IMR-90 (cell line): ENCODE measurements around the gene POU2F1. TPM values are rescaled to one million over a fixed set of nuclear protein-coding genes. Genes with fewer than 3 reads are reported as not detected.

ENCODE experiments used
- ATAC-seq: fragments of 200-7000 bp; cut with Tn5 transposase; 2 replicates; pipeline ENCODE4 v1.9.1; 2020; ENCODE audit warnings: low read depth, mild to moderate bottlenecking, moderate library complexity
- BruUV-seq: library from RNA; stranded (reverse); fragments of 400-500 nt; replicated peaks from 2 replicates; lab custom pipeline; 2021; lab: Mats Ljungman, UMichigan
- CTCF ChIA-PET: fragments of 300-600 bp; formaldehyde crosslinking; extraction: SDS; loops from one replicate; lab custom pipeline; 2021; ENCODE audit warnings: antibody characterized with exemption; lab: Yijun Ruan, JAX
- POLR2A ChIA-PET: fragments of 300-600 bp; sonication (Branson Sonifier 250); formaldehyde crosslinking; loops from one replicate; lab custom pipeline; 2022; ENCODE audit warnings: antibody characterized with exemption; ENCODE audit not compliant: unreplicated experiment; lab: Charles Lee
- DNase-seq: peaks from one replicate; pipeline ENCODE4 v3.0.0; 2013
- H2AFZ ChIP-seq: replicated peaks from 2 replicates; pipeline ENCODE3; 2013; ENCODE audit warnings: low read length, mild to moderate bottlenecking; ENCODE audit not compliant: poor library complexity
- H2AK5ac ChIP-seq: 2 replicates; pipeline ENCODE4 v1.6.1; 2013; ENCODE audit warnings: low read depth, low read length, inconsistent platforms
- H2AK9ac ChIP-seq: replicated peaks from 2 replicates; pipeline ENCODE3; 2013; ENCODE audit warnings: mild to moderate bottlenecking, low read depth, low read length, moderate library complexity; ENCODE audit not compliant: poor library complexity
- H2BK120ac ChIP-seq: 2 replicates; pipeline ENCODE4 v1.6.1; 2013; ENCODE audit warnings: low read depth, low read length, inconsistent platforms
- H2BK15ac ChIP-seq: 3 replicates; pipeline ENCODE4 v1.6.1; 2013; ENCODE audit warnings: low read depth, low read length, inconsistent platforms
- H2BK20ac ChIP-seq: 2 replicates; pipeline ENCODE4 v1.6.1; 2013; ENCODE audit warnings: low read depth, mild to moderate bottlenecking, inconsistent platforms, low read length, moderate library complexity
- H2BK5ac ChIP-seq: 2 replicates; pipeline ENCODE4 v1.6.1; 2013; ENCODE audit warnings: mild to moderate bottlenecking, low read depth, low read length, inconsistent platforms; ENCODE audit not compliant: poor library complexity, severe bottlenecking
- H3K14ac ChIP-seq: replicated peaks from 2 replicates; pipeline ENCODE4 v1.6.1; 2013; ENCODE audit warnings: low read depth, low read length, inconsistent platforms
- H3K18ac ChIP-seq: 2 replicates; pipeline ENCODE4 v1.6.1; 2013; ENCODE audit warnings: low read depth, low read length, control low read depth
- H3K23ac ChIP-seq: 2 replicates; pipeline ENCODE4 v1.6.1; 2013; ENCODE audit warnings: low read depth, low read length, inconsistent platforms
- H3K27ac ChIP-seq: 2 replicates; pipeline ENCODE4 v1.5.1; 2013; ENCODE audit warnings: mild to moderate bottlenecking, control low read depth, low read length; ENCODE audit not compliant: insufficient read depth
- H3K27me3 ChIP-seq: 2 replicates; pipeline ENCODE4 v1.6.1; 2013; ENCODE audit warnings: low read length; ENCODE audit not compliant: control insufficient read depth, insufficient read depth
- H3K36me3 ChIP-seq: 2 replicates; pipeline ENCODE4 v1.6.1; 2013; ENCODE audit warnings: low read length, mixed read lengths; ENCODE audit not compliant: control insufficient read depth, insufficient read depth
- H3K4ac ChIP-seq: 2 replicates; pipeline ENCODE4 v1.6.1; 2013; ENCODE audit warnings: low read depth, low read length, inconsistent platforms
- H3K4me1 ChIP-seq: 2 replicates; pipeline ENCODE4 v1.6.1; 2013; ENCODE audit warnings: low read length, mixed read lengths; ENCODE audit not compliant: control insufficient read depth, insufficient read depth
- H3K4me2 ChIP-seq: 2 replicates; pipeline ENCODE4 v1.6.1; 2013; ENCODE audit warnings: low read depth, mild to moderate bottlenecking, control low read depth, low read length, moderate library complexity
- H3K4me3 ChIP-seq: 2 replicates; pipeline ENCODE4 v1.5.1; 2013; ENCODE audit warnings: low read depth, mild to moderate bottlenecking, control low read depth, low read length, moderate library complexity; ENCODE audit not compliant: insufficient read depth
- H3K56ac ChIP-seq: 2 replicates; pipeline ENCODE4 v1.6.1; 2013; ENCODE audit warnings: low read length, inconsistent platforms; ENCODE audit not compliant: insufficient read depth; ENCODE audit errors: extremely low read depth
- H3K79me1 ChIP-seq, 2 experiments: 2 replicates each; pipeline ENCODE4 v1.6.1; 2013; ENCODE audit warnings: low read length in 2 of 2, inconsistent platforms in 1 of 2, low read depth in 1 of 2
- H3K9ac ChIP-seq: 2 replicates; pipeline ENCODE4 v1.6.1; 2013; ENCODE audit warnings: low read depth, low read length, control low read depth
- H3K9me1 ChIP-seq: 2 replicates; pipeline ENCODE4 v1.6.1; 2013; ENCODE audit warnings: low read length, inconsistent platforms; ENCODE audit not compliant: insufficient read depth
- H3K9me3 ChIP-seq: 2 replicates; pipeline ENCODE4 v1.6.1; 2013; ENCODE audit warnings: low read length; ENCODE audit not compliant: control insufficient read depth, insufficient read depth
- H4K20me1 ChIP-seq: 2 replicates; pipeline ENCODE4 v1.6.1; 2013; ENCODE audit warnings: low read length, inconsistent platforms; ENCODE audit not compliant: insufficient read depth
- H4K5ac ChIP-seq: 2 replicates; pipeline ENCODE4 v1.6.1; 2013; ENCODE audit warnings: mild to moderate bottlenecking, low read depth, low read length, control low read depth
- H4K8ac ChIP-seq, 2 experiments: 2 replicates each; pipeline ENCODE4 v1.6.1; 2013; ENCODE audit warnings: low read depth in 2 of 2, low read length in 2 of 2, control low read depth in 1 of 2, inconsistent platforms in 1 of 2
- H4K91ac ChIP-seq: 2 replicates; pipeline ENCODE4 v1.6.1; 2013; ENCODE audit warnings: low read depth, low read length, inconsistent platforms; ENCODE audit not compliant: insufficient read depth
- CEBPB ChIP-seq: IDR thresholded peaks from 2 replicates; pipeline ENCODE4 v1.6.1; 2012; ENCODE audit warnings: low read depth, low read length, improper control_type of control experiment
- FOS ChIP-seq: fragments of 150-350 bp; IDR thresholded peaks from 2 replicates; pipeline ENCODE4 v1.6.1; 2016; ENCODE audit warnings: low read depth, low read length
- MAFK ChIP-seq: IDR thresholded peaks from 2 replicates; pipeline ENCODE4 v1.6.1; 2012; ENCODE audit warnings: low read depth, low read length, improper control_type of control experiment
- RCOR1 ChIP-seq: IDR thresholded peaks from 2 replicates; pipeline ENCODE4 v1.6.1; 2012; ENCODE audit warnings: mild to moderate bottlenecking, low read length, improper control_type of control experiment; ENCODE audit not compliant: insufficient replicate concordance
- WGBS, 2 experiments: methylation state at CpG; one replicate each; pipeline versions ENCODE4 v1.1.5 to v1.1.7; 2013; ENCODE audit warnings: missing lambda C conversion rate in 2 of 2; ENCODE audit not compliant: insufficient read length in 1 of 2; ENCODE audit errors: extremely low coverage in 2 of 2; 5-methylcytosine and 5-hydroxymethylcytosine counted together
- dilution Hi-C: fragments of 300-500 bp; cut with HindIII; formaldehyde crosslinking; loops from one replicate; pipeline ENCODE4 v1.14.3; 2018; ENCODE audit warnings: low sequenced_read_pairs; ENCODE audit not compliant: unreplicated experiment
- in situ Hi-C: fragments of 300-500 bp; cut with MboI; formaldehyde crosslinking; loops from 3 replicates; pipeline ENCODE4 v1.14.3; 2019; ENCODE audit warnings: low sequenced_read_pairs, inconsistent platforms, mixed read lengths
- intact Hi-C: fragments of 100-400 bp; cut with micrococcal nuclease; formaldehyde crosslinking; loops from 2 replicates; pipeline ENCODE4 v1.10.0; 2022
- polyA plus RNA-seq, 3 experiments: library from polyadenylated mRNA; depleted of rRNA; stranded (reverse); fragments of >200 nt; gene quantifications; 2 replicates each; pipeline ENCODE4 v1.2.3, GENCODE V29; 2012; ENCODE audit warnings: low replicate concordance in 1 of 3
- total RNA-seq: library from RNA; depleted of rRNA; stranded (reverse); fragments of >200 nt; gene quantifications from 2 replicates; pipeline ENCODE4 v1.2.3, GENCODE V29; 2012

The POU2F1 gene
- total and polyA plus RNA-seq, 2 of the 4 experiments (the other 2 are of a cell fraction) = 1.2 to 3.4 TPM

DNA sequence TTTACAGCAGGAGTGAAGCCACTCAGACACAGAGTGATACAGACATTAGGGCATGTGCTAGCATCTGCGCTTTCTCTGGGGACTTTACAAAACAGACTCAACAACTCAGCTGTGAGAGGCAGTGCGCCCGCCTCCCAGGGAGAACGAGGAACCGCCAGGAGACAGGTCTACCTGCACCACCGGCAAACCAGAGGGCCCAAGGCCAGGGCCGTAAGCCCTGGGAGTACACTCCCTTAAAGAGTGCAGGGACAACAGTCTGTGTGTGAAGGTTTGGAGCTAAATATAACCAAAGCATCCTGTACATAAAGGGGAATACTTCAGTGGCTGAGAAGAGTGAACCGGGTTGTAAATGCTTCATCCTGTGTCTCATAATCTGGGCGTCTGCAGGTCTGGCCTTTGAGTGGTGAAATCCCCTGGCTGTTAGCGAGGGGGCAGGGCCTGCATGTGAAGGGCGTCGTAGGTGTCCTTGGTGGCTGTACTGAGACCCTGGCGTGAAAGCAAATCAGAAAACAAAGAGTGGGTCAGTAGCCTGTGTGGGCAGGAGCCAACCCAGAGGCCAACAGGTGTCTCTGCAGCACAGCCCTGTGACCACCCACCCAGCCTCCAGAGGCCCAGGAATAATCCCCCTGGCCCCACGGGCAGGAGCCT is 210.7 kb downstream of the POU2F1 start:
- DNase-seq = no peak
- Histone ChIP-seq H3K9me3 (no peaks in the 10 kb centered on the region), H2BK120ac (no peak overlapping the region), H3K36me3 (no peaks in the 10 kb centered on the region), H3K14ac (no peak overlapping the region), H3K18ac (no peak overlapping the region), H3K27ac (no peak overlapping the region), H3K27me3 (peaks cover 1% of the 10 kb centered on the region; the same call in 1 of the 2 replicates), H2AK5ac (no peak overlapping the region), H3K23ac (no peak overlapping the region), H3K4ac (no peak overlapping the region), H3K4me1 (no peaks in the 10 kb centered on the region; the same call in 1 of the 2 replicates), H4K91ac (no peak overlapping the region), H2BK20ac (no peak overlapping the region), H3K79me1 (no peaks in the 10 kb centered on the region), H3K4me2 (no peak overlapping the region), H4K20me1 (no peaks in the 10 kb centered on the region), H2AK9ac (no peak overlapping the region), H2AFZ (no peak overlapping the region), H2BK15ac (no peak overlapping the region), H4K5ac (no peak overlapping the region), H3K4me3 (no peak overlapping the region), H4K8ac (no peak overlapping the region), H2BK5ac (no peak overlapping the region), H3K9ac (no peak overlapping the region), H3K9me1 (no peaks in the 10 kb centered on the region), H3K56ac (no peak overlapping the region)
- CTCF ChIA-PET = interaction anchor here (0.7 kb wide), 2 partner anchors 10 to 163 kb away, joined by 3 read pairs; no protein-coding TSS in a partner anchor
- POLR2A ChIA-PET = no interaction called here
- dilution Hi-C loops (loop anchor here (25.0 kb wide), 1 partner anchor 169 kb away; no protein-coding TSS in a partner anchor), intact Hi-C loops (no loop called here), in situ Hi-C loops (no loop called here)
- TF ChIP-seq CEBPB (no peak), FOS (no peak), RCOR1 (no peak), MAFK (no peak)
- no TSS peak for BruUV-seq
- WGBS, 2 experiments = 100% methylated on average over 1 of the region's 14 CpGs; no CpG with 5 or more reads in 1 of the 2 experiments
- ATAC-seq = no peak
